GM18909 (cell line): ENCODE measurements around the gene JSRP1.
A peak's percentile ranks its signal among the peaks of the same experiment; 100 is the strongest.

Source experiments
- ATAC-seq: cut with Tn5 transposase; IDR thresholded peaks from one replicate; pipeline ENCODE4 v1.9.1; 2021; ENCODE audit warnings: mild to moderate bottlenecking; ENCODE audit not compliant: unreplicated experiment, poor library complexity

The JSRP1 gene

GRCh38 chr19:2248136-2249009 lies 7.8 kb downstream of the JSRP1 start:
- ATAC-seq: no peak

- ATAC-seq: no peak
Observed at GRCh38 chr19:2247433-2248101, 8.7 kb downstream of the JSRP1 start.

DNA sequence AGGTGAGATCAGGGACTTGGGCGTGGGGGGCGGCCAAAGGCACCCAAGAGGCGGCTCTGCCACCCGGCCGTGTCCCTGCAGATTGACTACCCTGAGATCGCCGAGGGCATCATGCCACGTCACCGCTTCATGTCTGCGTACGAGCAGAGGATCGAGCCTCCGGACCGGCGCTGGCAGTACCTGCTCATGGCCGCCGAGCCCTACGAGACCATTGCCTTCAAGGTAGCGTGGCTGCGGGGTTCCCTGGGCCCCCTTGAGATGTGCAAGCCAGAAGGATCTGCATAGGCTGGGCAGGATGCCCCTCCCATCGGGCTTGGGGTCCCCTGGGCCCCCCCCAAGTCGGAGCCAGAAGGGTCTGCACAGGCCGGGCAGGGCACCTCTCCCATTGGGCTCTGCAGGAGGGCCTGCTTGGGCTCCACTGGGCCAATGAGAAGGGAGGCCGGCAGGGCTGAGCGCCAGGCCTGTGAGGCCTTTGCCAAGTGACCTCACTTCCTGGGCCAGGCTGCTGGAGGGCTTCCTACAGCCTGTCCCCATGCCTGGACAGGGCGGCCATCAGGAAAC lies 9.3 kb downstream of the JSRP1 start:
- ATAC-seq: no peak

GRCh38 chr19:2246014-2246620 lies 10.1 kb downstream of the JSRP1 start:
- no peak for ATAC-seq

DNA sequence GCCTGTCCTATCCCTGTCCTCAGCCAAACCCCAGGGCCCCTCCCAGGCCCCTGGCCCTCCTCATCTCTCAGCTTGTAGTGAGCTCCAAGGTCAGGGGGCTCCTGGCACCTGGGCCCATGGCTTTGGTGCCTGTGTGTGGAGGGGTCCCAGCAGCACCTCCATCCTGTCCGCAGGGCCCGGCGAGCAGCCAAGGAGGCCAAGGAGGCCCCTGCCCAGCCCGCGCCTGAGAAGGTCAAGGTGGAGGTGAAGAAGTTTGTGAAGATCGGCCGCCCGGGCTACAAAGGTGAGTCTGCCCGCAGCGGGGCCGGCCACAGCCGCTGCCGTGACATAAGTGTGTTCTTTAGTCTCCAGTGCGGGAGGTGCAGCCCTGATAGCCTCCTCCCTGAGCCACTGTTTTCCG lies 10.9 kb downstream of the JSRP1 start:
- no peak for ATAC-seq

DNA sequence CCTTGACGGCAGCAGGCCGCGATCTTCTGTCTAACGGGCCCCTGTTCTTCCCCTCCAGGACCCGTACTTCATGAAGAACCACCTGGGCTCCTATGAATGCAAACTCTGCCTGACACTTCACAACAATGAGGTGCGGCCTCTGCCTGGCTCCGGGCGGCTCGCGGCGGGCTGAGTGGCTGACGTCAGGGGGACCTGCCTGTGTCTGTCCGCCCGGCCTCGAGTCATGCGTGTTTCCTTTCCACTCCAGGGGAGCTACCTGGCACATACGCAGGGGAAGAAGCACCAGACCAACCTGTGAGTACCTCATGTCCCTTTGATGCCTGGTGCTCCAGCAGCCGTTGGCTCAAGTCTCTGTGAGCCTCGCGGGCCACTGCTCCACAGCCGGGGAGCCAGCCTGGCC lies 11.7 kb downstream of the JSRP1 start:
- no peak for ATAC-seq

- no peak for ATAC-seq
Observed at GRCh38 chr19:2244125-2244411, 12.1 kb downstream of the JSRP1 start.

DNA sequence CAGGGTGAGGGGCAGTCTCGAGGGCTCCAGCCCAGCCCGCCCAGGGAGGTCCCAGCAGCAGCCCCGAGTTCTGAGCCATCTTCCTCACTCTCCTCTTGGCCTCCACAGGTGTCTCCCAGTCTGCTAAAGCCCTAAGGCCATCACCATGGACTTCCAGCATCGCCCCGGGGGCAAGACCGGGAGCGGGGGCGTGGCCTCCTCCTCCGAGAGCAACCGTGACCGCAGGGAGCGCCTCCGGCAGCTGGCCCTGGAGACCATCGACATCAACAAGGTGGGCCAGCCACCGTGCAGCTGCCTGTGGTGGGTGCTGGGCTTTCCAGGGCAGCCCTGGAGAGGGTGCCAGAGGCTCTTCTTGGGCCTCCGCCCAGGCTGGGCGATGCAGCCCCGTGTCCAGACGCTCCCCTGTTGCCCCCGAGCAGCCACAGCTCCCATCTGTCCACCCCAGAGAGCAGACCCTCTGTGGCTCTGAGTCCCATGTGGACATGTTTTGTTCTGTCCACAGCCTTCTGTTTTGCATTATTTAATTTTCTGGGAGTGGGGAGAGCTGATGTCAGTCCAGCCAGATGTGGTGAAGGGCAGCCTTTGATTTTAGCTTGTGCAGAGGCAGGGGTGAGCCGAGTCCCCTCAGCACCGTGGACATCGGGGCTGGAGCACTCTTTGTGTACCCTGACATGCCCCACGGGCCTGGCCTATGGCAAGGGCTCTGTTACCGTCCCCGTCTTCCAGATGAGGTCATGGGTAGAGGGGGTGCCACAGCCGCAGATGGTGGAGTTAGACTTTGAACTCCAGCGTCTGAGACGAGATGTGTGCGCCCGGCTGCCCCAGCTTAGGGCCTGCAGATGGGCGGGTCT lies 12.7 kb downstream of the JSRP1 start:
- ATAC-seq: no peak

GRCh38 chr19:2242816-2243215 lies 13.4 kb downstream of the JSRP1 start:
- ATAC-seq: no peak

DNA sequence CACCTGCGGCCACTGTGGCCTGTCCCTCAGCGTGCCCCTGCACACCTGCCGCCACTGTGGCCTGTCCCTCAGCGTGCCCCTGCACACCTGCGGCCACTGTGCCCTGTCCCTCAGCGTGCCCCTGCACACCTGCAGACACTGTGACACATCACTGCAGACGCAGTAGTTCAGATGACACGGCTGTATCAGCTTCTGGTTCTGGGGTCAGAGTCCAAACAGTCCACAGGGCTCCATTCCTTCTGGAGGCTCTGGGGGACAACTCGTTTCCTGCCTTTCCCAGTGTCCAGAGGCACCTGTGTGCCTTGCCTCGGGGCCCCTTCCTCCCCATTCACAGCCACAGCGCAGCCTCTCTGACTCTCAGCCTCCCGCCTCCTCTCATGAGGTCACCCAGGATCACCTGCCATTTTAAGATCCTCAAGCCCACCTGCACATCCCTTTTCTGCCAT lies 14.1 kb downstream of the JSRP1 start:
- no peak for ATAC-seq

DNA sequence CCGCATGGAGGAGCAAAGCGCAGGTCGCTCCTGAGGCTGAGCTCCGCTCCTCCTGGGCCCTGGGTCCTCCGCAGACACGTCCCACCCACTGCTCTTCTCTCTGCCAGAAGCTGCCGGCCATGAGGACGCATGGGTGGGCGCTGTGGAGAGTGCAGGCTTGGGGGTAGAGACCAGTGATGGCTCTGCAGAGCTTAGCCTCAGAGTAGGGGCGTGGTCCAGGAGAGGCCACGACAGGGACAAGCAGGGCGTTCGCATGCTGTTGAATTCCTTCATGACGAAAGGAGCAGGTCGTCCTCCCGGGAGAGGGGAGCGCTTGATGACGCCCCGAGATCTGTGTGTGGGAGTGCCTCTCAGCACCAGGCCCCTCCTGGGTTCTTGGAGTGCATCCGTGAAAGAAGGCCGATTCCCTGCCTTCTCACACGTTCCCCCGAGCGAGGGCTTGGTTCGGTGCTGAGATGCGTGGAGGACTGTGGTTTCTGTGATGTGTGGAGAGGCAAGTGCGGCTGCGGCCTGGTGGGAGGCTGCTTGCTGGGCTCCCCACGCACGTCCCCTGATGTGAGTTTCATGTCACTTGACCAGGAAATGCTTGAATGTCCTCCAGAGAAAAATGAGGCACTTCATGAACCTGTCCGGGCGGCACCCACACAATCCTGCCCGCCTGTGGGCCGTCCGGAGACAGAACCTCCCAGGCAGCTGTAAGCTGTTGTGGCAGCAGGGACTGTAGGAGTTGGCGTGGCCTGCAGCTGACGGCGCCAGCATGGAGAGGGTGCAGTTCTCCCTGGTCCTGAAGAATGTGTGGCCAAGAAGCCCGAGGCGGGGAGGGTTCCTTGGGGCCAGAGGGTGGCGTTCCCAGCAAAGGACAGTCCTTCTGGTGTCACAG lies 15.1 kb downstream of the JSRP1 start:
- ATAC-seq: no peak

DNA sequence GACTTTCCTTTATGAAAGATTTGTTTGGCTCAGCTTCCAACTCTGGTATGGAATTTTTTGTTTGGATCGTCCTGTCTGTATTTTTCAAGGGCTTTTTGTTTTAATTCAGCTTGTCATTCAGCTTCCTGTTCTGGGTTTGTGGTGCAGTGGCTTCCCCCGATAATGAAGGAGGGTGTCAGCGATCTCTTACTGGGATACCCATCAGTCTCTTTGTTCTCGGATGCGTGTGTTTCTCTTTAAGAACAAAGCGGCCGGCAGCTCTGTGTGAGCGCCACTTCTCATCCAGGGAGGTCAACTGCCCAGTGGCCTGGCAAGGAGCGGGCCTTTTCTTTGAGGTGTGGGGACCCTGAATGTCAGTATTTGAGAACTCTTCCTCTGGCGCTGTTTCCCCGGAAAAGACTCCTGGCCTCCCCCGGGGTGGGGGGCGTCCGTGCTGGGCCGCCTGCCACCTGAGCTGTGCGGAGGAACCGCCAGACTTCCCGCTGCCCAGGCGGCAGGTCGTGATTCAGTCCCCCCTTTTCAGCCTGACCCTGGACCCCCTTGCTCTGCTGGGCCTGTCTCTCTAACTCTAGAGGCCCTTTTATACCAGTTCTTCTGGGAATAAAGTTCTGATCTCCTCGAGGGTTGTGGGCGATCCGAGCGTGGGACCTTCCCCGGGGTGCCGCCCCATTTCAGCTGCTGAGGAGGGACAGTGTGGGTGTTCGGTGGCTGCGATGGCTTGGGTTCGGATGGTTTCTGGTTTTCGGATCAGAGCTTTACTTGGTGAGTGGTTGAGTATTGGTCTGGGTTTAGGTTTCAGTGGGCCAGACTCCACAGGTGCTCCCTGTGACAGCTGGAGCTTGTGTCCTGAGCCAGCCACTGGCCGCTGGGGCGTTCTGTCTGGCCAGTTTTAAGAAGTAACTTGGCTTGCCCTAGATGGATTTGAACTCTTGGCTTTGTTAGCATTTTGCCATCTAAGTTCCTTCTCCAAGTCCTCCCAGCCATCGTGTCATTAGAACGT lies 16.1 kb downstream of the JSRP1 start:
- no peak for ATAC-seq

DNA sequence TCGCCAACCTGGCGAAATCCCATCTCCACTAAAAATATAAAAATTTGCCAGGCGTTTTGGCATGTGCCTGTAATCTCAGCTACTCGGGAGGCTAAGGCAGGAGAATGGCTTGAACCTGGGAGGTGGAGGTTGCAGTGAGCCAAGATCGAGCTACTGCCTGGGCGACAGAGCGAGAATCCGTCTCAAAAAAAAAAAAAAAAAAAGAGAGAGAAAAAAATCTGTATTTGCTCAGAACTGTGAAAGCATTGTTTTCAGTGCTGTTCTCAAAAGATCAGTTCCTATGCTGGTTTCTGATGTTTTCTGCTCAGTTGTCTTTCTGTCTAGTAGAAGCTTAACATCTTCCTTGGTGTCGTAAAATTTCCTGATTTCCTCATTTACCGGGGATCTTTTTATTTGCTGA lies 17.0 kb downstream of the JSRP1 start:
- ATAC-seq: no peak

DNA sequence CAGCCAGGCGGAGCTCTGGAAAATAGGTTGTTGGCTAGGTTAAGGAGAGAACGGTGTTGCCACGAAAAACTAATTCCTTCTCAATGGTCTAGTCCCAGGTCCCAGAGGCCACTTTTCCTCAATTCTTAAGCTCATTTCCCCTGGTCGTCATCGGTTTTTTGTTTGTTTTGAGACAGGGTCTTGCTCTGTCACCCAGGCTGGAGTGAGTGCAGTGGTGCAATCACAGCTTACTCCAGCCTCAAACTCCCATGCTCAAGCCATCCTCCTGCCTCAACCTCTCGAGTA lies 18.4 kb downstream of the JSRP1 start:
- ATAC-seq: no peak

- no peak for ATAC-seq
Observed at GRCh38 chr19:2237051-2237868, 19.0 kb downstream of the JSRP1 start.

- peak; percentile 71 for ATAC-seq
Observed at GRCh38 chr19:2236314-2237050, 19.7 kb downstream of the JSRP1 start, which contains the start of the genes PLEKHJ1 and SF3A2. TSS of gene PLEKHJ1 (minus strand) at chr19:2236329. CDS start at chr19:2236248, 81 bp downstream. TSS of gene SF3A2 (plus strand) at chr19:2236824. CDS start at chr19:2243419, 6,595 bp downstream.

DNA sequence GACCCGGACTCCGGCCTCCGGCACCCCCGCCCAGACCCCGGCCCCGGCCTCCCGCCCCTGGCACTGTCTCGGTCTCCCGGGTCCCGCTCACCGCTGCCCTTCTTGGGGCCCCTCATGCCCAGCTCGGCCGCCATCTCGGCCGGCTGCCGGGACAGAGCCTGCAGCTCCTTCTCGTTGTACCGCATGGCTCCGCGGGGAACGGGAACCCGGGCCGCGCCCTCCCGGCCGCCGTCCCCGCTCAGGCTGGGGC lies 20.2 kb downstream of the JSRP1 start:
- ATAC-seq: no peak
